Posterior cingulate gyrus (tissue), 11 donors: ENCODE measurements around the gene POT1.
"Not testable (repeated sequence)": the region's sequence is repeated elsewhere in the genome, so short reads cannot be mapped to it uniquely, and the experiment has no call there.

Source experiments
- DNase-seq, 10 donors: peaks; one replicate each; pipeline versions ENCODE4 v3.0.0 to v3.0.0-alpha.2; 2020 to 2021; ENCODE audit warnings: mixed read lengths in 3 of 10
- intact Hi-C: fragments of 100-400 bp; cut with DNase I; formaldehyde crosslinking; loops from one replicate; pipeline ENCODE4 v1.15.1; 2023

POT1 gene, protein sequence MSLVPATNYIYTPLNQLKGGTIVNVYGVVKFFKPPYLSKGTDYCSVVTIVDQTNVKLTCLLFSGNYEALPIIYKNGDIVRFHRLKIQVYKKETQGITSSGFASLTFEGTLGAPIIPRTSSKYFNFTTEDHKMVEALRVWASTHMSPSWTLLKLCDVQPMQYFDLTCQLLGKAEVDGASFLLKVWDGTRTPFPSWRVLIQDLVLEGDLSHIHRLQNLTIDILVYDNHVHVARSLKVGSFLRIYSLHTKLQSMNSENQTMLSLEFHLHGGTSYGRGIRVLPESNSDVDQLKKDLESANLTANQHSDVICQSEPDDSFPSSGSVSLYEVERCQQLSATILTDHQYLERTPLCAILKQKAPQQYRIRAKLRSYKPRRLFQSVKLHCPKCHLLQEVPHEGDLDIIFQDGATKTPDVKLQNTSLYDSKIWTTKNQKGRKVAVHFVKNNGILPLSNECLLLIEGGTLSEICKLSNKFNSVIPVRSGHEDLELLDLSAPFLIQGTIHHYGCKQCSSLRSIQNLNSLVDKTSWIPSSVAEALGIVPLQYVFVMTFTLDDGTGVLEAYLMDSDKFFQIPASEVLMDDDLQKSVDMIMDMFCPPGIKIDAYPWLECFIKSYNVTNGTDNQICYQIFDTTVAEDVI

DNA sequence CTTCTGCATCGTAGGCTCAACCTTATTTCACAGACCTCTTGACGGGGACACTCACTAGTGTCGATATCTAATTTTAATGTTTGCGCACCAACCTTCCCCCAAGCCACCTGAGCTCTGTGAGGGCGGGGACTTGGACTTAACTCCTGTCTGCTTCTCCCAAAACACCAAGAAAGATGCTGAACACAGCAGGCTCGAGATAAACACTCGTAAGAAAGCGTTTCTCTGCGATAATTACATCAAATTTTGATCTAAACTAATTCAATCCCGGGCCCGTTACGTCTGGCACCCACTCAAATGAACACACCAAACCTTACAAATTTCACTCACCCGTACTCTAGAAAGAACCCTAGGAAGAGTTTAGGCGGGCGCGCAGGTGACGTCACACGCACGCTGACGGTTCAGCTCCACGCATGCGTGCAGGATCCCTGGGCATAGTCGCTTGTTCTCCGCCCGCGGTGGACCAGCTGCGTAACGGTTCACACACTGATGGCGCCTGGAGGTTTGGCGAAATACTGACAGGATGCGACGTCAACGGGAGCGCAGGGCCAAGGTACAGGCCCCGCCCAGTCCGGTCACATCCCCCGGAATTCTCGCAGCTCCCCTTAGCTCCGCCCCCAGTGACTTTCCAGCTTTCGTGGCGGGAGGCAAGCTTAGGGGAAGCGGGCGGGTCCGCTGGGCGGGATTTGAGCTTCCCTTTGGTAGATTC is at the start of gene POT1:
Gene POT1 (minus strand): TSS at position 359 of the 706 bp plus-strand sequence. CDS start 32,652 bp downstream, outside the sequence.
- DNase-seq = peak; percentile 97 to 100 (median 99)
- intact Hi-C loops = no loop called here

DNA sequence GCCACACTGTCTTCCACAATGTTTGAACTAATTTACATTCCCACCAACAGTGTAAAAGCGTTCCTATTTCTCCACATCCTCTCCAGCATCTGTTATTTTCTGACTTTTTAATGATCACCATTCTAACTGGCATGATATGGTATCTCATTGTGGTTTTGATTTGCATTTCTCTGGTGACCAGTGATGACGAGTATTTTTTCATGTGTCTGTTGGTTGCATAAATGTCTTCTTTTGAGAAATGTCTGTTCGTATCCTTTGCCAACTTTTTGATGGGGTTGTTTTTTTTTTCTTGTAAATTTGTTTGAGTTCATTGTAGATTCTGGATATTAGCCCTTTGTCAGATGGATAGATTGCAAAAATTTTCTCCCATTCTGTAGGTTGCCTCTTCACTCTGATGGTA is 45.5 kb upstream of the POT1 start:
- intact Hi-C loops, DNase-seq: not testable (repeated sequence)

DNA sequence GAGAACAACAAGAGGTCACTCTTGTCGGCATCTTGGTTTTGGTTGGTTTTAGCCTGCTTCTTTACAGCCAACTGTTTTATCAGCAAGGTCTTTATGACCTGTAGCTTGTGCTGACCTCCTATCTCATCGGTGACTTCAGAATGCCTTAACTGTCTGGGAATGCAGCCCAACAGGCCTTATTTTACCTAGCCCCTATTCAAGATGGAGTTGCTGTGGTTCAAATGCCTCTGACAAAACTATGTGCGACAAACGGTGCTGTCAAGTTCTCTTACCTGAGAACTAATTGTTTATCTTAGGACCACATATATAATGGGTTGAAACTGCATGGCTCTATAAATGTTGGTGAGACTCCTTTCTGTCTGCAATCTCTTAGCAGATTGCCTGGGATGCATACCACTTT is 35.9 kb upstream of the POT1 start:
- intact Hi-C loops = no loop called here

DNA sequence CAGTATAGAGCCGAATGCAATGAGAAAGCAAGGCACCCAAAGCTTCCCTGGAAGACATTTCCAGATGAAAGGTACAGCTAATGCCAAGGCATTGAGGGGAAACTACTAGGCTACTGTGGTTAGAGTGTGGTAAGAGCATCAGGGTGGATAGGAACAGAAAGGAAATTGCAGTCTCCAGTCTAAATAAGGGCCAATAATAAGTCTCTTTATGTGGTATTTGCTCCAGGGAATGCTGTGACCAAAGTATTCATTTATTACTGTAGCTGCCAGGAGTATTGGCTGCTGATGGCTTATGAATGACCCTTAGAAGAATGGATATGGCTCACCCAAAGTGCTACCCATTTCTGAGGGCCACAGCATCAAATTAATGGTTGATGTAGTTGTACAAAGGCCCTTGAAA is 30.1 kb upstream of the POT1 start:
- no peak for DNase-seq
- intact Hi-C loops = no loop called here

More for the DNA sequence above, 35.9 kb upstream of the POT1 start:
- DNase-seq = no peak

DNA sequence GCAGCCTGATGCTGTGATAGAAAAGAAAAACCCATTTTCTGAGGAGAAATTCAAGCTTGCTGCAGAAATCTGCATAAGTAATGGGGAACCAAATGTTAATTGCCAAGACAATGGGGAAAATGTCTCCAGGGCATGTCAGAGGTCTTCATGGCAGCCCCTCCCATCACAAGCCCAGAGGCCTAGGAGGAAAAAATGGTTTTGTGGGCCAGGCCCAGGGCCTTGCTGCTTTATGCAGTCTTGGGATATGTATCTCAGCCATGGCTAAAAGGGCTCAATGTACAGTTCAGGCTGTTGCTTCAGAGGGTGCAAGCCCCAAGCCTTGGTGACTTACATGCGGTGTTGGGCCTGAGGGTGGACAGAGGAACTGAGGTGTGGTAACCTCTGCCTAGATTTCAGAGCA is 28.3 kb upstream of the POT1 start:
- not testable (repeated sequence) for DNase-seq

DNA sequence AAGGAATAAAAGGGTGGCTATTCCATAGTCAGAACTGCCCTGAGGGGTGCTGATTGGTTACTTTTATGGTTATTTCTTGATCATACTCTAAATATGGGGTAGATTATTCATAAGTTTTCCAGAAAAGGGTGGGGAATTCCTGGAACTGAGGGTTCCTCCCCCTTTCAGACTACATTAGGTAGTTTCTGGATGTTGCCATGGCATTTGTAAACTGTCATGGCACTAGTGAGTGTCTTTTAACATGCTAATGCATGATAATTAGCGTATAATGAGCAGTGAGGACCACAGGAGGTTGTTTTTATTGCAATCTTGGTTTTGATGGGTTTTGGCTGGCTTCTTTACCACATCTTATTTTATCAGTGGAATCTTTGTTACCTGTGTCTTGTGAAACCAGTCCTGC is 26.5 kb upstream of the POT1 start:
- no peak for DNase-seq
- intact Hi-C loops = no loop called here

More for the DNA sequence above, 28.3 kb upstream of the POT1 start:
- intact Hi-C loops = not testable (repeated sequence)

DNA sequence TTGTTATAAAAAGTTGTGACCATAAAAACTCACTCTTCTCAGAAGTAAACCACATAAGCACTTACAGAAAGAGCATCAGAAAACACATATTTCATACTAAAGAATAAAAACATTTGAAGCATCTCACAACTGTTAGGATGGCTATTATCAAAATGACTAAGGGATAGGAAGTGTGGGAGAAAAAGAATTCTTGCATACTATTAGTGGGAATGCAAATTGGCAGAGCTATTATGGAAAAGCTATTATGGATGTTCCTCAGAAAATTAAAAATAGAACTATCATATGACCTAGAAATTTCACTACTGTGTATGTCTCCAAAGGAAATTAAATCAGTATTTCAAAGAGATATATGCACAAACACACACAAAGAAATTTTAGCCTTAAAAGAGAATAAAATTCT is 25.2 kb upstream of the POT1 start:
- intact Hi-C loops = no loop called here

DNA sequence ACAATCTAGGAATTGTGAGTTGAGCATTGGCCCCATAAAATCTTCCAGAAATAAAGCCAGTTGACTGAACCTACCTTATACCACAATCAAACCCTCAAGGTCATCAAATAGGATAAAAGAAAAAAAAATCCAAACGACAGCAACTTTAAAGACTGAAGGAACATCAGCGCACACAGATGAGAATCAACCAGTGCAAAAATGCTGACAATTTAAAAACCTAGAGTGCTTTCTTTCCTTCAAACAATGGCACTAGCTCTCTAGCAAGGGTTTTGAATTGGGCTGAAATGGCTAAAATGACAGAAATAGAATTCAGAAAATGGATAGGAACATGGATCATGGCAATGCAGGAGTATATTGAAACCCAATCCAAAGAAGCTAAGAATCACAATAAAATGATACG is 16.1 kb upstream of the POT1 start:
- no peak for DNase-seq
- intact Hi-C loops = no loop called here

More for the DNA sequence above, 25.2 kb upstream of the POT1 start:
- DNase-seq = no peak

DNA sequence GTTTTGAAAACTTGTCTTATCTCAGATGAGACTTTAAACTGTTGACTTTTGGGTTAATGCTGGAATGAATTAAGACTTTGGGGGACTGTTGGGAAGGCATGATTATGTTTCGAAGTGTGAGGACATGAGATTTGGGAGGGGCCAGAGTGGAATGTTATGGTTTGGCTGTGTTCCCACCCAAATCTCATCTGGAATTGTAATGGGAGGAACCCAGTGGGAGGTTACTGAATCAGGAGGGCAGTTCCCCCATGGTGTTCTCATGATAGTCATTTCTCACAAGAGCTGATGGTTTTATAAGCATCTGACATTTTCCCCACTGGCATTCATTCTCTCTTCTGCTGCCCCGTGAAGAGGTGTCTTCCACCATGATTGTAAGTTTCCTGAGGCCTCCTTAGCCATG is 13.8 kb upstream of the POT1 start:
- intact Hi-C loops = no loop called here
- no peak for DNase-seq

DNA sequence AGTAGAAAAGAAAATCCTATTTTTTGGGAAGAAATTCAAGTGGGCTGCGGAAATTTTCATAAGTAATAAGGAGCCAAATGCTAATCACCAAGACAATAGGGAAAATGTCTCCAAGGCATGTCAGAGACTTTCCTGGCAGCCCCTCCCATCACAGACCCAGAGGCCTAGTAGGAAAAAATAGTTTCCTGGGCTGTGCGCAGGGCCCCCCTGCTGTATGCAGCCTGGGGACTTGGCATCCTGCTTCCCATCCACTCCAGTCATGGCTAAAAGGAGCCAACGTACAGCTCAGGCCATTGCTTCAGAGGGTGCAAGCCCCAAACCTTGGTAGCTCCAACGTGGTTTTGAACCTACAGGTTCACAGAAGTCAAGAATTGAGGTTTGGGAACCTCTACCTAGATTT is 12.8 kb upstream of the POT1 start:
- DNase-seq = no peak
- intact Hi-C loops = no loop called here

DNA sequence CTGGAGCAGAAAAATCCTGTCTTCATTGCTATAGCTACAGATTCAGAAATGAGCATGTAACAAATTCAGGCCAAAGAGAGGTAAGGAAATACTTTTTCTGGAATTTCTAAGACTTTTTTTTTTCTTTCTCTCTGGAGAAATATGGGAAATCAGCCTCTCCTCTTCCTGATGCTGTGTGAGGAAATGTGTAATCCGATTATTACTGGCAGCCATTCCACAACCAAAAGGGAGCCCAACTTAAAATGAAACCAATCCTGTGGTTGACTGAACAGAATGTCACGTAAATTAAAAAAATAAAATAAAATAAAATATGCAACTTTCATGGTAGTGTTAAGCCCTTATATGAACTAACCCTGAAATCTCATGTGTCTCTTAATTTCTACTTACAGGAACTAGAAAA is 10.7 kb upstream of the POT1 start:
- no peak for DNase-seq
- intact Hi-C loops = no loop called here

DNA sequence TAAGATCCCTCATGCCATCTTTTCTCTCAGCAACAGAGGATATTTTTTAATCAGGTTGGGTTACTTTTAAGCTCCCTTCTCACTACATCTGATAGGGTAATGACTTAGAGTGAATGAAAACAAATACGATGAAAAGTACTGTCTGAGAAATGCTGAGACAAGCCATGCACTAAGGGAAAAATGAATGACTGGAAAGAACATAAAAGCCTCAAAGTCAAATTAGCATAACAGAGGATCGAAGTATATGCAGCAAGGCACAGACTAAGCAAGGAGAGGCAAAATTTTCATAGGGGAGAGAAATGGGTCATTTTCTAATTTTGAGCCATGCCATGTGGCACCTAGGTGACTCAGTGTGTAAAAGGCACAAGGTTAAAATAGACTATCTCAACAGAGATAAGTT is 8.5 kb upstream of the POT1 start:
- DNase-seq = no peak
- intact Hi-C loops = no loop called here

DNA sequence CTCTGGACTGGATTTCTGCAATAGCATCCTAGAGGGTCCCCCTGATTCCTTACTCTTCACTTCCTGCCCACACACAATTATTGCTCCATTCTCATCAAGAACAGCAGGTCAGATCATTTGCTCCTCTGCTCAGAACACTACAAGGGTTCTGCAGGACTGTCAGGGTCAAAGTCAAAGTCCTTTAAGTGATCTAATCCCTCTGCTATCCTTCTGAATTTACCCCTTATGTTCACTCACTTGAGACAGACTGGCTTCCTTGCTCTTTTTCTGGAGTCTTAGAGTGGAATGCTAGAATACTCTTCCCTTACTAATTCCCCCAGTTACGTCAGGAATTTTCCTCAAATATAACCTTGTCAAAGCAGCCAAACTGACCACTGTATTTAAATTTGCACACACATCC is 7.5 kb upstream of the POT1 start:
- intact Hi-C loops = no loop called here
- DNase-seq = no peak

DNA sequence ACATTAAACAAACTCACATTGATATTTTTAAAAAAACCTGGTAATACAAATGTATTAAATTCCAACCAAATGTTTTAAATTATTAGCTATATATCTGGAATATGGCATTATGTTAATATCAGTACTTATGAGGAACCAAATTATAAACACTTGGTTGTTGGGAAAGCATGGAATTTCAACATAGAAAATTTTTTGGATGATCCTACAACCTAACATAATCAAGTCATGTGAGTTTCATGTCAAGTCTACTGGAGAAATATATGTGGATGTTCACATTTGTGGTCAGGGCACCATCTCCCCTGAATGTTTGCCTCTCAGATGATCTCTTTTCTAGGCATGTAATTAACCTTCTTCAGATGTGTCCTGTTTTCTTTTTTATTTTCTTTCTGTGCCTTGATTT is 5.2 kb upstream of the POT1 start:
- no peak for DNase-seq
- intact Hi-C loops = no loop called here

DNA sequence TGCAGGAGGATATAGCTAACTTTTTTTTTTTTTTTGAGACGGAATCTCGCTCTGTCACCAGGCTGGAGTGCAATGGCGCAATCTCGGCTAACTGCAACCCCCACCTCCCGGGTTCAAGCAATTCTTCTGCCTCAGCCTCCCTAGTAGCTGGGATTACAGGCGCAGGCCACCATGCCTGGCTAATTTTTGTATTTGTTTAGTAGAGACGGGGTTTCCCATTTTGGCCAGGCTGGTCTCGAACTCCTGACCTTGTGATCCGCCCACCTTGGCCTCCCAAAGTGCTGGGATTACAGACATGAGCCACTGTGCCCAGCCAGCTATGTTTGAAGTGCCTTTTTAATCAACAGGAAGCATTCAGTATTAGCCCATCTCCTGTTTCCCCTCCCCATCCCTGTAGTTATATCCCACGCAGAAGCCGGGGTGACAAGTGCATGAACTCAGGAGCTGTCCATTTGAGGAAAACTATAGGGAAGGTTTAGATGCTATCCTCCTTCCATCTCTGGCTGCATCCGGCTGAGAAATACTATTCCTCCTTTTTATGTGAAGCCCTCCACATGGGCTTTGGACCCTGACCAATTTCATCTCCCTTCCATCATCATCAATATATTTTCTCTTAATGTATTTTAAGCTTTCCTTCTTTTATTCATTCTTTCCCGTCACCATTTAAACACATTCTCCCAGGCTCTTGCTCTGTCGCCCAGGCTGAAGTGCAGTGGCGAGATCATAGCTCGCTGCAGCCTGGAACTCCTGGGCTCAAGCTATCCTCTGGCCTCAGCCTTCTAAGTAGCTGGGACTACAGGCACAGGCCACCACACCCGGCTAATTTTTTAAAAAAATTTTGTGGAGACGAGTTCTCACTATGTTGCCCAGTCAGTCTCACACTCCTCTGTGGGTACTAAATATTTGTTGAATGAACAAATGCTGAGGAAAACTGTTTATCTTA is 1.3 kb upstream of the POT1 start:
- DNase-seq = peak in 2 of 10 donors; percentile 41 to 66
- intact Hi-C loops = no loop called here

DNA sequence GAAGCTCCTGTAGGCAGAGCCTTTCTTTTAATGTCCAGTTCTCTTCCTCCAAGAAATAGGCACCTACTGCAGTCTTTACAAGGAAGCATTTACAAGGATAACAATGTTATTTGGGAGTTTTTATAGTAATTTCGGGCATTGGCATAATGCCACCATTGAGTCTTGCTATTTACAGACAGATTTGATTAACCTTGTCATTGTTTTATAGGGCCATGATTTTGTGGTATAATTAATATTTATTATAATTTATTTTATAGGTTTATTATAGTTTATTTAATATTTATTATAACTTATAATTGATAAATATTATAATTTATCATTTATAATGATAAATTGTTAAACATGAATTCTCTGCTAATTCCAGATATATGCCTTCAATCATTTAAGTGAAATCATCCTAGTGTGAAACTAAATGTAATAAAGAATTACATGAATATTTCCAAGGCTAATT is 573 bp upstream of the POT1 start:
- no peak for DNase-seq

DNA sequence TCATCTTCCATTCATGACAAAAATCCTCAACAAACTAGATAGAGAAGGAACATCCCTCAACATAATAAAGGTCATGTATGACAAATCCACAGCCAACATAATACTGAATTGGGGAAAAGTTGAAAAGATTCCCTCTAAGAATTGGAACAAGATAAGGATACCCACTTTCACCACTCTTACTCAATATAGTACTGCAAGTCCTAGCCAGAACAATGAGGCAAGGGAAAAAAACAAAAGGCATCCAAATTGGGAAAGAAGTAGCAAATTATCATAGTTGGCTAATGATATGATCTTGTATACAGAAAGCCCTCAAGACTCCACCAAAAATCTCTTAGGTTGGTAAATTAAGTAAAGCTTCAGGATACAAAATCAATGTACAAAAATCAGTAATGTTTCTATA is 4.7 kb downstream of the POT1 start:
- intact Hi-C loops = no loop called here
- DNase-seq = no peak

More for the DNA sequence above, 573 bp upstream of the POT1 start:
- intact Hi-C loops = no loop called here

DNA sequence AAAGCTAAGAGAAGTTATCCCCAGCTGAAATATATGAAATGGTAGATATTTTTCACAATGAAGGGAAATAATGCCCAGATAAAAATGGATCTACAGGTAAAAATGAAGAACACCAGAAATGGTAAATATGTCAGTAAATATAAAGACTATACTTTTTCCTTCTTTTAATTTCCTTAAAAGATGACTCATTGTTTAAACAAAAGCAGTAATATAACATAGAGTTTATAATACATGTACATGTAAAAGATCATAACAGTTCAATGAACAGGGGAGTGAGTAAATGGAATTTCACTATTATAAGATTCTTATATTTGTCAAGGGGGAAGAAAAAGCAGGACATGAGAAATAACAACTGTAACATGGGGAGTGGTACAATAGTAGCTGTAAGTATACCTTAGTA is 7.4 kb downstream of the POT1 start:
- intact Hi-C loops = no loop called here
- DNase-seq = no peak

DNA sequence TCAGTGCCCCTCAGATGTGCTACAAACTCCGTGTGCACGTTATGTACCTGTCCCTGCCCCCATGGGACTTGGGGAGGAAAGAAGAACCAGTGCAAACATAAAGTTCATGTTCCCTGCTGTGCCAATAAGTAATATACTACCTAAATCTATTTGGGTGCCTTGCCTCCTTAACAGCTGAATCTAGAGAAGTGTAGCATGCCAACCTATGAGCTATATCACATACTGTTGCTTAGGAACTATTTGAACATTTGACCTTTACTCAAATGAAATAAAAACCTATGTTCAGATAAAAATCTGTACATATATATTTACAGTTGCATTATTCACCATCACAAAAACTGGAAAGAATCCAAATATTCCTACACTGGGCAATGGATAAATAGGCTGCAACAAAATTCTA is 9.8 kb downstream of the POT1 start:
- intact Hi-C loops = no loop called here
- no peak for DNase-seq

DNA sequence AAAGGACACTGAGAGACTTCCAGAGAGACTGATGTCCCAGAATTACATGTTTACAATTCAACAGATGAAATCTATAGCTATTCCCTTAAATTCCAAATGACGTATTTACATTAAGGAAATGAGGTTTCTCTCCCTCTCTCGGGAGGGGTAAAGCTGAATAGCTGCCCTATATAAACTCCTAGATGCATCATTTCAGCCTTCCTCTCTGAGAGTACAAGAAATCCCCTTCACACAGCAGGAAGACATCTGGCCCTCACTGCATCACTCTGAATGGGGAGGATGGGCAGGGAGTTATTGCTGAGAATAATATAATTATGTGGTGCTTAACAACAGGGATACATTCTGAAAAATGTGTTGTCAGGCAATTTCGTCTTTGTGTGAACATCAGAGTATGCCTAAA is 11.0 kb downstream of the POT1 start:
- intact Hi-C loops = no loop called here
- no peak for DNase-seq
